Body of pancreas (tissue), 4 donors: ENCODE data around the gene NTSR1. TPM values are rescaled to one million over a fixed set of nuclear protein-coding genes. Genes with fewer than 3 reads are reported as not detected.

Source experiments
- ATAC-seq: fragments of 150-250 bp; one replicate; pipeline ENCODE4 v1.9.1; 2016
- DNase-seq, 4 donors: peaks; one replicate each; pipeline ENCODE4 v3.0.0-alpha.2; 2019
- H3K27ac ChIP-seq, 4 donors: fragments of 200-600 bp; sonication (generic); 1 replicate in 3 of 4; 2 replicates in 1 of 4; pipeline versions ENCODE4 v1.5.1 to v1.6.1; 2016 to 2019; ENCODE audit warnings: mild to moderate bottlenecking in 1 of 4, mixed read lengths in 1 of 4, moderate library complexity in 1 of 4
- H3K27me3 ChIP-seq, 2 donors: fragments of 200-600 bp; sonication (generic); one replicate each; pipeline ENCODE4 v1.6.0; 2016; ENCODE audit warnings: mild to moderate bottlenecking in 1 of 2
- H3K36me3 ChIP-seq, 2 donors: fragments of 200-600 bp; sonication (generic); replicated peaks in 1 of 2; 2 replicates each; pipeline ENCODE4 v1.5.1; 2016; ENCODE audit warnings: low read depth in 2 of 2; ENCODE audit not compliant: insufficient read depth in 1 of 2
- H3K4me1 ChIP-seq: fragments of 200-600 bp; sonication (generic); one replicate; pipeline ENCODE4 v1.6.0; 2016
- H3K4me3 ChIP-seq, 2 donors: fragments of 200-600 bp; sonication (generic); 1 replicate in 1 of 2; 2 replicates in 1 of 2; pipeline ENCODE4 v1.5.1; 2016 to 2019
- H3K9me3 ChIP-seq, 3 donors: fragments of 200-600 bp; sonication (generic); 1 replicate in 2 of 3; 2 replicates in 1 of 3; pipeline ENCODE4 v1.5.1; 2016
- POLR2A ChIP-seq, 3 donors: fragments of 450-650 bp; IDR thresholded peaks; one replicate each; pipeline ENCODE4 v1.6.1; 2016; ENCODE audit warnings: antibody characterized with exemption in 3 of 3, mild to moderate bottlenecking in 2 of 3
- WGBS, 2 donors: methylation state at CpG; one replicate each; pipeline ENCODE4 v1.1.5; 2017; 5-methylcytosine and 5-hydroxymethylcytosine counted together
- intact Hi-C: fragments of 100-400 bp; cut with DNase I; formaldehyde crosslinking; loops from one replicate; pipeline ENCODE4 v1.15.1; 2023
- total RNA-seq, 2 donors: library from RNA; depleted of rRNA; stranded (reverse); fragments of >200 nt; gene quantifications; one replicate each; pipeline ENCODE4 v1.1.0, GENCODE V29; 2016
- TF ChIP-seq, protein P1 (sequence below), 7 experiments: fragments of 450-650 bp in 4 of 7; fragments of 200-600 bp in 3 of 7; sonication (generic) in 3 of 7; IDR thresholded peaks; one replicate each; pipeline ENCODE4 v1.5.1; 2016 to 2019; ENCODE audit warnings: antibody characterized with exemption in 7 of 7

Gene NTSR1
- total RNA-seq, 2 donors from 2014 or later = not detected

GRCh38 chr20:62706344-62706743, 2.3 kb upstream of the NTSR1 start:
- no peak overlapping the region for H3K4me3 ChIP-seq
- H3K9me3 ChIP-seq = no peaks in the 10 kb centered on the region
- ATAC-seq (no peak), DNase-seq (no peak)
- intact Hi-C loops = no loop called here
- no peaks in the 10 kb centered on the region for H3K36me3 ChIP-seq
- no peak for TF ChIP-seq POLR2A (IDR thresholded peaks at IDR 0.05)
- TF ChIP-seq, protein P1, sequence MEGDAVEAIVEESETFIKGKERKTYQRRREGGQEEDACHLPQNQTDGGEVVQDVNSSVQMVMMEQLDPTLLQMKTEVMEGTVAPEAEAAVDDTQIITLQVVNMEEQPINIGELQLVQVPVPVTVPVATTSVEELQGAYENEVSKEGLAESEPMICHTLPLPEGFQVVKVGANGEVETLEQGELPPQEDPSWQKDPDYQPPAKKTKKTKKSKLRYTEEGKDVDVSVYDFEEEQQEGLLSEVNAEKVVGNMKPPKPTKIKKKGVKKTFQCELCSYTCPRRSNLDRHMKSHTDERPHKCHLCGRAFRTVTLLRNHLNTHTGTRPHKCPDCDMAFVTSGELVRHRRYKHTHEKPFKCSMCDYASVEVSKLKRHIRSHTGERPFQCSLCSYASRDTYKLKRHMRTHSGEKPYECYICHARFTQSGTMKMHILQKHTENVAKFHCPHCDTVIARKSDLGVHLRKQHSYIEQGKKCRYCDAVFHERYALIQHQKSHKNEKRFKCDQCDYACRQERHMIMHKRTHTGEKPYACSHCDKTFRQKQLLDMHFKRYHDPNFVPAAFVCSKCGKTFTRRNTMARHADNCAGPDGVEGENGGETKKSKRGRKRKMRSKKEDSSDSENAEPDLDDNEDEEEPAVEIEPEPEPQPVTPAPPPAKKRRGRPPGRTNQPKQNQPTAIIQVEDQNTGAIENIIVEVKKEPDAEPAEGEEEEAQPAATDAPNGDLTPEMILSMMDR (IDR thresholded peaks at IDR 0.05) = no peak
- peaks cover 11% of the 10 kb centered on the region for H3K4me1 ChIP-seq
- H3K27me3 ChIP-seq = peaks cover 0 to 12% of the 10 kb centered on the region in 2 donors
- 72 to 77% methylated on average over 6 to 12 of the region's 12 CpGs for WGBS, 2 donors
- H3K27ac ChIP-seq = no peak overlapping the region

GRCh38 chr20:62706857-62707256, 1.8 kb upstream of the NTSR1 start:
- WGBS, 2 donors = 47 to 57% methylated on average over 12 of the region's 12 CpGs
- no peak for DNase-seq
- Histone ChIP-seq H3K4me3 (no peak overlapping the region), H3K27me3 (peaks cover 0 to 12% of the 10 kb centered on the region in 2 donors), H3K27ac (no peak overlapping the region), H3K4me1 (peaks cover 11% of the 10 kb centered on the region), H3K36me3 (no peaks in the 10 kb centered on the region), H3K9me3 (no peaks in the 10 kb centered on the region)
- intact Hi-C loops = no loop called here
- TF ChIP-seq POLR2A (IDR thresholded peaks at IDR 0.05) = no peak
- TF ChIP-seq, protein P1 (IDR thresholded peaks at IDR 0.05) = no peak
- no peak for ATAC-seq

- intact Hi-C loops = no loop called here
- ATAC-seq (no peak), DNase-seq (no peak)
- Histone ChIP-seq H3K4me3 (no peak overlapping the region), H3K36me3 (no peaks in the 10 kb centered on the region), H3K9me3 (no peaks in the 10 kb centered on the region), H3K27me3 (peaks cover 0 to 12% of the 10 kb centered on the region in 2 donors), H3K27ac (no peak overlapping the region), H3K4me1 (peaks cover 11% of the 10 kb centered on the region)
- TF ChIP-seq, protein P1 (IDR thresholded peaks at IDR 0.05) = no peak
- TF ChIP-seq POLR2A (IDR thresholded peaks at IDR 0.05) = no peak
- 33 to 43% methylated on average over 10 to 15 of the region's 16 CpGs for WGBS, 2 donors
These were observed 1.2 kb upstream of the NTSR1 start for GRCh38 chr20:62707276-62707920.

DNA sequence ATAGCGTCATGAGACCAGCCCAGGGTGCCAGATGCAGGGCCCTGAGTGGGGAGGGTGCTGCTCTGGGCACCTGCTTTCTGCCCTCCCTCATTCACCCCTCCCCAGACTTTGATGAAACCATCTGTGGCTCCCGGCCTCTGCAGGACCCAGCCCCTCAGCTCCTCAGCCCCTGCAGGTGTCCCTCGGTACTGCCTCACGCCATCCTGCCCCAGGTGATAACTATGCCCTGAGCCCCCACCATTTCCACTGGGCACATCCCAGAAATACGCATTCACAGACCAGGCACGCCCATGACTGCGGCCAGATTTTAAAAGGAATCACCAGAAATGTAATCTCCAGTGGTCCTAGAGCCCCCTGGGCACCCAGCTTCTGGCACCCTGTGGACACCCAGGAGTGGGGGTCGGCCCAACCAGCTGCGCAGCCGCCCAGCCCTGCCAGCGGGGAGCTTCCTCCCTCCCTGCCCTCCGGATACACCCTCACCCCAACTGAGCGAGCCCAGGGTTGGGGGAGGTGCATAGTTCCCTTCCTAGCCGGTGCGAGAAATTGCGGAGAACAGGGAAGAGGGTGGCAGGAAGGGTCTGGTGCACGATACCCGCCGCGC, 615 bp upstream of the NTSR1 start:
- no peaks in the 10 kb centered on the region for H3K9me3 ChIP-seq
- no peak overlapping the region for H3K4me3 ChIP-seq
- peaks cover 11% of the 10 kb centered on the region for H3K4me1 ChIP-seq
- DNase-seq = no peak
- WGBS, 2 donors = 2% methylated on average over 12 to 20 of the region's 20 CpGs
- H3K27me3 ChIP-seq = peaks cover 0 to 12% of the 10 kb centered on the region in 2 donors
- TF ChIP-seq, protein P1 (IDR thresholded peaks at IDR 0.05) = no peak
- TF ChIP-seq POLR2A (IDR thresholded peaks at IDR 0.05) = no peak
- no peaks in the 10 kb centered on the region for H3K36me3 ChIP-seq
- intact Hi-C loops = no loop called here
- no peak overlapping the region for H3K27ac ChIP-seq
- ATAC-seq = no peak

DNA sequence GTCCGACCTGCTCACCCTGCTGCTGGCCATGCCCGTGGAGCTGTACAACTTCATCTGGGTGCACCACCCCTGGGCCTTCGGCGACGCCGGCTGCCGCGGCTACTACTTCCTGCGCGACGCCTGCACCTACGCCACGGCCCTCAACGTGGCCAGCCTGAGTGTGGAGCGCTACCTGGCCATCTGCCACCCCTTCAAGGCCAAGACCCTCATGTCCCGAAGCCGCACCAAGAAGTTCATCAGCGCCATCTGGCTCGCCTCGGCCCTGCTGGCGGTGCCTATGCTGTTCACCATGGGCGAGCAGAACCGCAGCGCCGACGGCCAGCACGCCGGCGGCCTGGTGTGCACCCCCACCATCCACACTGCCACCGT, 885 bp downstream of the NTSR1 start:
- Histone ChIP-seq H3K27ac (no peak overlapping the region), H3K36me3 (no peaks in the 10 kb centered on the region), H3K27me3 (peaks cover 0 to 12% of the 10 kb centered on the region in 2 donors), H3K9me3 (no peaks in the 10 kb centered on the region), H3K4me1 (peaks cover 10% of the 10 kb centered on the region), H3K4me3 (no peak overlapping the region)
- intact Hi-C loops = no loop called here
- 58 to 60% methylated on average over 18 to 30 of the region's 30 CpGs for WGBS, 2 donors
- ATAC-seq (no peak), DNase-seq (no peak)
- no peak for TF ChIP-seq POLR2A (IDR thresholded peaks at IDR 0.05)
- TF ChIP-seq, protein P1 (IDR thresholded peaks at IDR 0.05) = no peak
